ENCODE measurements around the gene WRAP73.

Gene WRAP73

GRCh38 chr1:3657578-3658230 is 7.8 kb upstream of the WRAP73 start:
- peaks cover 65% of the 10 kb centered on the region for H3K27me3 Mint-ChIP-seq
- no peaks in the 10 kb centered on the region for H3K9me3 Mint-ChIP-seq
- no peaks in the 10 kb centered on the region for H3K36me3 Mint-ChIP-seq (ENCODE audit: insufficient read depth)
- H3K27ac Mint-ChIP-seq (ENCODE audit: low read depth), result no peak overlapping the region
- no peaks in the 10 kb centered on the region for H3K4me1 Mint-ChIP-seq
- DNase-seq (ENCODE audit: low spot score in 2 of 2), result no peak
- ATAC-seq (replicated peaks; ENCODE audit: extremely low read depth, poor library complexity, severe bottlenecking), result no peak
- no peak overlapping the region for H3K4me3 Mint-ChIP-seq

- DNase-seq (ENCODE audit: low spot score in 2 of 2) (no peak), ATAC-seq (replicated peaks; ENCODE audit: extremely low read depth, poor library complexity, severe bottlenecking) (no peak)
- Mint-ChIP-seq H3K4me3 (no peak overlapping the region), H3K9me3 (no peaks in the 10 kb centered on the region), H3K27ac (ENCODE audit: low read depth) (no peak overlapping the region), H3K4me1 (no peaks in the 10 kb centered on the region), H3K36me3 (ENCODE audit: insufficient read depth) (no peaks in the 10 kb centered on the region), H3K27me3 (peaks cover 65% of the 10 kb centered on the region)
Observed at GRCh38 chr1:3657096-3657475, 7.2 kb upstream of the WRAP73 start.

- ATAC-seq (replicated peaks; ENCODE audit: extremely low read depth, poor library complexity, severe bottlenecking), result no peak
- no peak for DNase-seq (ENCODE audit: low spot score in 2 of 2)
- Mint-ChIP-seq H3K4me1 (no peaks in the 10 kb centered on the region), H3K4me3 (no peak overlapping the region), H3K36me3 (ENCODE audit: insufficient read depth) (no peaks in the 10 kb centered on the region), H3K9me3 (no peaks in the 10 kb centered on the region), H3K27ac (ENCODE audit: low read depth) (no peak overlapping the region), H3K27me3 (peaks cover 66% of the 10 kb centered on the region)
Observed at GRCh38 chr1:3656450-3657095, 6.7 kb upstream of the WRAP73 start.

- peaks cover 74% of the 10 kb centered on the region for H3K27me3 Mint-ChIP-seq
- H3K9me3 Mint-ChIP-seq, result no peaks in the 10 kb centered on the region
Observed at GRCh38 chr1:3654549-3655281, 4.8 kb upstream of the WRAP73 start.

GRCh38 chr1:3653286-3653618 is 3.3 kb upstream of the WRAP73 start:
- peaks cover 62% of the 10 kb centered on the region for H3K27me3 Mint-ChIP-seq
- H3K36me3 Mint-ChIP-seq (ENCODE audit: insufficient read depth), result peaks cover under 1% of the 10 kb centered on the region
- DNase-seq (ENCODE audit: low spot score in 2 of 2) (no peak), ATAC-seq (replicated peaks; ENCODE audit: extremely low read depth, poor library complexity, severe bottlenecking) (no peak)
- peak overlapping the region; percentile 21 for H3K4me3 Mint-ChIP-seq
- H3K9me3 Mint-ChIP-seq, result no peaks in the 10 kb centered on the region
- H3K27ac Mint-ChIP-seq (ENCODE audit: low read depth), result no peak overlapping the region
- H3K4me1 Mint-ChIP-seq, result peaks cover 16% of the 10 kb centered on the region

More at GRCh38 chr1:3654549-3655281, 4.8 kb upstream of the WRAP73 start:
- peaks cover 5% of the 10 kb centered on the region for H3K4me1 Mint-ChIP-seq
- H3K36me3 Mint-ChIP-seq (ENCODE audit: insufficient read depth), result no peaks in the 10 kb centered on the region
- ATAC-seq (replicated peaks; ENCODE audit: extremely low read depth, poor library complexity, severe bottlenecking) (no peak), DNase-seq (ENCODE audit: low spot score in 2 of 2) (no peak)
- H3K4me3 Mint-ChIP-seq, result no peak overlapping the region
- no peak overlapping the region for H3K27ac Mint-ChIP-seq (ENCODE audit: low read depth)

- DNase-seq (ENCODE audit: low spot score in 2 of 2) (no peak), ATAC-seq (replicated peaks; ENCODE audit: extremely low read depth, poor library complexity, severe bottlenecking) (no peak)
- Mint-ChIP-seq H3K4me1 (peaks cover 22% of the 10 kb centered on the region), H3K27me3 (peaks cover 56% of the 10 kb centered on the region), H3K4me3 (no peak overlapping the region), H3K36me3 (ENCODE audit: insufficient read depth) (peaks cover 4% of the 10 kb centered on the region), H3K9me3 (no peaks in the 10 kb centered on the region), H3K27ac (ENCODE audit: low read depth) (no peak overlapping the region)
Observed at GRCh38 chr1:3652548-3653285, 2.8 kb upstream of the WRAP73 start.

- no peak within 1 kb of the TSS for H3K27ac Mint-ChIP-seq (ENCODE audit: low read depth)
- H3K27me3 Mint-ChIP-seq, result peaks cover 50% of the 10 kb centered on the region
- ATAC-seq (replicated peaks; ENCODE audit: extremely low read depth, poor library complexity, severe bottlenecking) (no peak), DNase-seq (ENCODE audit: low spot score in 2 of 2) (no peak)
- peaks cover 23% of the 10 kb centered on the region for H3K4me1 Mint-ChIP-seq
- no peaks in the 10 kb centered on the region for H3K9me3 Mint-ChIP-seq
- H3K36me3 Mint-ChIP-seq (ENCODE audit: insufficient read depth), result peaks cover 4% of the 10 kb centered on the region
- peak within 1 kb of the TSS; percentile 76 for H3K4me3 Mint-ChIP-seq
Observed at GRCh38 chr1:3651930-3652547, 2.1 kb upstream of the WRAP73 start, which contains the start of gene TP73. TSS of gene TP73 (plus strand) at chr1:3652516. CDS start at chr1:3682366, 29,850 bp downstream.

GRCh38 chr1:3651026-3651929 is 1.4 kb upstream of the WRAP73 start:
- H3K4me3 Mint-ChIP-seq, result peak overlapping the region; percentile 76
- H3K27ac Mint-ChIP-seq (ENCODE audit: low read depth), result no peak overlapping the region
- H3K4me1 Mint-ChIP-seq, result peaks cover 23% of the 10 kb centered on the region
- H3K9me3 Mint-ChIP-seq, result no peaks in the 10 kb centered on the region
- H3K27me3 Mint-ChIP-seq, result peaks cover 42% of the 10 kb centered on the region
- DNase-seq (ENCODE audit: low spot score in 2 of 2) (no peak), ATAC-seq (replicated peaks; ENCODE audit: extremely low read depth, poor library complexity, severe bottlenecking) (no peak)
- H3K36me3 Mint-ChIP-seq (ENCODE audit: insufficient read depth), result peaks cover 4% of the 10 kb centered on the region

GRCh38 chr1:3650248-3651025 is 534 bp upstream of the WRAP73 start:
- no peak for DNase-seq (ENCODE audit: low spot score in 2 of 2)
- Mint-ChIP-seq H3K4me1 (peaks cover 23% of the 10 kb centered on the region), H3K27ac (ENCODE audit: low read depth) (no peak overlapping the region), H3K36me3 (ENCODE audit: insufficient read depth) (peaks cover 7% of the 10 kb centered on the region), H3K4me3 (peak overlapping the region; percentile 76), H3K27me3 (peaks cover 34% of the 10 kb centered on the region), H3K9me3 (no peaks in the 10 kb centered on the region)
- no peak for ATAC-seq (replicated peaks; ENCODE audit: extremely low read depth, poor library complexity, severe bottlenecking)

- no peaks in the 10 kb centered on the region for H3K9me3 Mint-ChIP-seq
- DNase-seq (ENCODE audit: low spot score in 2 of 2) (no peak), ATAC-seq (replicated peaks; ENCODE audit: extremely low read depth, poor library complexity, severe bottlenecking) (no peak)
- peaks cover 29% of the 10 kb centered on the region for H3K4me1 Mint-ChIP-seq
- H3K27ac Mint-ChIP-seq (ENCODE audit: low read depth), result no peak overlapping the region
- H3K36me3 Mint-ChIP-seq (ENCODE audit: insufficient read depth), result peaks cover 21% of the 10 kb centered on the region
- peaks cover 9% of the 10 kb centered on the region for H3K27me3 Mint-ChIP-seq
- no peak overlapping the region for H3K4me3 Mint-ChIP-seq
Observed at GRCh38 chr1:3646596-3646995, 3.3 kb downstream of the WRAP73 start.
